GM12875 (cell line): Measurements from ENCODE around the gene SYCE1.

Source experiments
- H3K4me3 ChIP-seq: one replicate; pipeline ENCODE4 v1.5.1; 2011; ENCODE audit warnings: low read depth, low read length, control low read depth
- TF ChIP-seq, protein P1 (sequence below): IDR thresholded peaks from 2 replicates; pipeline ENCODE4 v1.5.1; 2011; ENCODE audit warnings: low read depth, mild to moderate bottlenecking, control low read depth, inconsistent platforms, low read length, moderate library complexity, borderline replicate concordance; ENCODE audit not compliant: insufficient read depth

The SYCE1 gene

DNA sequence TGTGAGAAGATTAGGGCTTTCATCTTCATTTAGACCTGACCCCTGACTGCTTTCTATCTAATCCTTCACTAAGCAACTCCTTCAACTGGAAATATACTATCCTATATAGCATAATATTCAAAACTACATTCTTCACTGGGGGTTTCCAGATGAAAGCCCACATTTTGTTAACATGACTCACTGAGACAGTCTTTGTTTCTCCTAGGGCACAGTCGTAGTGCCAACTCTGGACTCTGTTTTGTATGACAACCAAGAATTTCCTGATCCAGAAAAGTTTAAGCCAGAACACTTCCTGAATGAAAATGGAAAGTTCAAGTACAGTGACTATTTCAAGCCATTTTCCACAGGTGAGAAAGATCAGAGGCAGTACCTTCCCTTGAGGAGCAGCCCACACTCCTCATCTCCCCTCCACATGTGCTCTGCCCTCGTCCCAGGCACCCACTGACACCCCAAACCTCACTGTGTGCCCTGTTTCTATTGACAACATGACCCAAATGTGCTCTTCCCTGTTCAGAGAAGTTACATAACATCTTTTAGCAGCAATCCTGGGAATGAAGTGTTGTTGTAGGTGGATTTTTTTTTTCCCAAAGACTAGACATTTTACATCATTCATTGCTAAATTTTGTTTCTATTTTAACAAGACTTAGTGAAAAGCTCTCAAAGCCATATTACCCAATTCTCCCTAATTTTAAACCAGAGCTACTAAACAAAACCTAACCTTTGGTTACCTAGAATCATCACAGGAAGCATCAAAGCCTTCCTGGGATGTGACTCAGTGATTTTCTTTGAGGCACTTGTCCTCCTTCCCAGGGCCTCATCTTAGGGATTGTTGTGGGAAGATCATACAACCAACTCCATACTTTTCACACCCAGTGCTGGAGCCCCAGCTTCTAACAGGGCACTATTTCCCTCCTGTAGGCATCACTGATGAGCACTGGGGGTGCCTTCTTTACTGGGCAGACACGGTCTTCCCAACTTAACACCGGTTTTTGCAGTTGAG is 27.5 kb downstream of the SYCE1 start:
- no peak overlapping the region for H3K4me3 ChIP-seq
- TF ChIP-seq, protein P1, sequence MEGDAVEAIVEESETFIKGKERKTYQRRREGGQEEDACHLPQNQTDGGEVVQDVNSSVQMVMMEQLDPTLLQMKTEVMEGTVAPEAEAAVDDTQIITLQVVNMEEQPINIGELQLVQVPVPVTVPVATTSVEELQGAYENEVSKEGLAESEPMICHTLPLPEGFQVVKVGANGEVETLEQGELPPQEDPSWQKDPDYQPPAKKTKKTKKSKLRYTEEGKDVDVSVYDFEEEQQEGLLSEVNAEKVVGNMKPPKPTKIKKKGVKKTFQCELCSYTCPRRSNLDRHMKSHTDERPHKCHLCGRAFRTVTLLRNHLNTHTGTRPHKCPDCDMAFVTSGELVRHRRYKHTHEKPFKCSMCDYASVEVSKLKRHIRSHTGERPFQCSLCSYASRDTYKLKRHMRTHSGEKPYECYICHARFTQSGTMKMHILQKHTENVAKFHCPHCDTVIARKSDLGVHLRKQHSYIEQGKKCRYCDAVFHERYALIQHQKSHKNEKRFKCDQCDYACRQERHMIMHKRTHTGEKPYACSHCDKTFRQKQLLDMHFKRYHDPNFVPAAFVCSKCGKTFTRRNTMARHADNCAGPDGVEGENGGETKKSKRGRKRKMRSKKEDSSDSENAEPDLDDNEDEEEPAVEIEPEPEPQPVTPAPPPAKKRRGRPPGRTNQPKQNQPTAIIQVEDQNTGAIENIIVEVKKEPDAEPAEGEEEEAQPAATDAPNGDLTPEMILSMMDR: no peak

DNA sequence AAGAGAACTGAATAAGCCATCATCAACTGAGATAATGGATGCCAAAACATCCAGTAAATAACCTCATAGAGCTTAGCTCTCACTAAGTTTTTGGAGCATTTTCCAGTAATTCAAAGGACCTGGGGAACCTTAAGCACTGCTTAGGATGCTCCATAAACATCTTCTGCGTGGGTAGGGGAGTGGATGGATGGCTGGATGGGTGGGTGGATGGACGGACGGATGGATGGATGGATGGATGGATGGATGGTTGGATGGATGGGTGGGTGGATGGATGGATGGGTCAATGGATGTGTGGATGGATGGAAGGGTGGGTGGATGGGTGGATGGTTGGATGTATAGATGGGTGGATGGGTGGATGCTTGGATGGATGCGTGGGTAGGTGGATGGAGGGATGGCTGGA is 29.2 kb downstream of the SYCE1 start:
- TF ChIP-seq, protein P1: no peak

DNA sequence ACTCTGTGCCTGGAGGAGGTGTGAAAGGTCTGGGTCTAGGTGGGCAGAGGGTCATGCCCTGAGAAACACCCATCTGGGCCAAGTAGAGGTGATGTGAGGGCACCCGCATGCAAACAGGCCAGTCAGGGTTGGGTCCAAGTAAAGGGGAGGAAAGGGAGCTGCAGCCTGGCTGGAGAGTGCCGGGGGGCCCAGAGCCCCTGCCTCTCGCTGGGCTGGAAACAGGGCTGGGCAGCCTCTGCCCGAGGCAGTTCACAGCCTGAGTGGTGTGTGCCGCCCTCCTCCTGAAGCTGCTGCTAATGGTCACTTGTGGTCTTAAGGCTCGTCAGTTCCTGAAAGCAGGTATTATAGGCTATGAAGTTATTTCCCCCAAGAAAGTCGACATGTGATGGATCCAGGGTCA is 31.0 kb downstream of the SYCE1 start:
- TF ChIP-seq, protein P1: no peak
- no peak overlapping the region for H3K4me3 ChIP-seq

More for the DNA sequence above, 29.2 kb downstream of the SYCE1 start:
- H3K4me3 ChIP-seq: no peak overlapping the region

DNA sequence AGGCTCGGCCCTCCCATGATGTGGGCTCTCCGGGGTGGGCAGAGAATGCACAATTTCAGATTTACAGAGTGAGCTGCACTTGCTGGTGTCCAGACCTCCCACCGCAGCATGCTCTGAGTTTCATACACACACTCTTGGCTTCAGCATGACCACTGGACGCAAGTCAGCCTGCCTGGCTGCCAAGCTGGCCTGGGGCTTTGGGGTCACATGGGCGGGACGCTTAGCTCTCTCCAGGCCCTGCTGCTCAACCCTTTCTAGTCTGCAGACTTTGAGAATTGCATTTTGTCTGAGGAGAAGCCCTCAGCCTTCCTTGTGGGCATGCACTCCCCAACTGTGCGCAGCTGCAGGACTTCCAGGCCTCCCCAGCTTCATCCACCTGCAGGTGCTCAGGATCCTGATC is 32.5 kb downstream of the SYCE1 start:
- TF ChIP-seq, protein P1: no peak
- H3K4me3 ChIP-seq: no peak overlapping the region

DNA sequence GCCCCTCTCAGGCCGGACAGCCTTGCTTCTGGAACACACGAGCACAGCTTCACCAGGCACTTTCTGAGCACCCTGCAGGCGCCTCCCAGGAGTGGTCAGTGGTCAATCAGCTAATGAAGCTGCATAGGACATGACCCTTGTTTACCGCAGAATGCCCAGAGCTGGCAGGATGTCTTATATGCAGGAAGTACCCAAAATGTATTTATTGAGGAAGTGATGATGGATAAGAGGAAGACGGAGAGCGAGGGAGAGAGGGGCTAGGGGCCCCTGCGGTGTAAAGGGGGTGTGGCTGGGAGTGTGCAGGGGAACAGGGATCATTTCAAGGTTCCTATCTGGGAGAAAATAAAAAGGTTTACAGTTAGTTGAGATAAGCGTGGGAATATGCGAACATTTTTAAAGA is 34.9 kb downstream of the SYCE1 start:
- TF ChIP-seq, protein P1: no peak
- H3K4me3 ChIP-seq: no peak overlapping the region

DNA sequence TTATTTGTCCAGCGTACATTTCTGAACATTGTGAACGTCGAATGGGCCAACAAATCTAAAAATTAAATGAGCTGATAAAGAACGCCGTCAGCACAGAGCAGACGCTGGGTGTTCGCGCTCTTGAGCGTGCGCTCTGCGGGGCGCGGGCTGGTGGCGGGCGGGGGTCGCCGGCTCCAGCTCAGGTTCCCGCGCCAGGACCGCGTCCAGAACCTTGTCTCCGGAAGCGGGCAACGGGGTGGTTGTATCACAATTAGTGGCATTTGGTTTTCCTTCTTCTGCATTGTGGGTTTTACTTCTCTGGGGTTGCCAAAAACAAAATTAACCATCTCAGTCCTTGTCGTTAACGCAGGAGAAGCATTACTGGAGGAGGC is 35.8 kb downstream of the SYCE1 start:
- H3K4me3 ChIP-seq: no peak overlapping the region
- TF ChIP-seq, protein P1: no peak

DNA sequence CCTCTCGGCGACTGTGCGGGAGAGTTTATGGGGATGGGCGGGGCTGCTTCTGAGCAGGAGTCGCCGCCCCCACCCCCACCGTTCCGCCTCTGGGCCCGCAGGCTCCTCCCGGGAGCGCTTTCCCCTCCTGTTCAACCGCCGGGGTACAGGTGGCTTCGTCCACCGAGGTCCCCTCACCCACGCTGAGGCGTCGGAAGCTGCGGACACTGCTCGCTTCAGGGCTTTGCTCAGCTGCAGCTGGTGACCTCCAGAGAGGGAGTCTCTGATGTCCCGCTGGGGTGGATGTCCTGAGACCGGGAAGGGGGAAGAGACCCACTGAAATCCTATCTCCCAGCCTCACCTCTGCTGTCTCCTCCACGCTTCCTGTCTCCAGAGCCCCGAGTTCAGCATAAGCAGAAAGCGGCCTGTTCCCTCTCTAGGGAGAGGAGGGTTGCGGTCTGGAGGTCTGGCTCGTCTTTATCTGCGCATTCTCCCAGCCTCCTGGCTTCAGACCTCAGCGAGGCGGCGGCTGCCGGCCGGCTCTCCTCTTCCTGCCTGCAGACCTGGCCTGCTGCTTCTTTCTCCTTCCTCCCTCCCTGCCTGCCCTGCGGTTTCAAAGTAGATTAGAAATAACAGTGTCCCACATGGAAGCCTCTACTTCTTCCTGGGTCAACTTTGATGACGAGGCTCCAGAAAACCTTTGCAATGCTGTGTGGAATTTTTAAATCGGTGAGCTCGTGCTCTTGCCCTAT is 36.4 kb downstream of the SYCE1 start:
- TF ChIP-seq, protein P1: no peak
- no peak overlapping the region for H3K4me3 ChIP-seq
